Activated CD4-positive, alpha-beta T cell treated with anti-CD3 and anti-CD28 coated beads, Interleukin-2, amount 50 U/mL, for 4 hours (primary cell): ENCODE results near the gene ABCC6.
"Not testable (repeated sequence)": the region's sequence is repeated elsewhere in the genome, so short reads cannot be mapped to it uniquely, and the experiment has no call there.

ENCODE experiments used
- DNase-seq, 2 experiments: peaks; one replicate each; pipeline ENCODE4 v3.0.0-alpha.2; 2020

ABCC6 gene

DNA sequence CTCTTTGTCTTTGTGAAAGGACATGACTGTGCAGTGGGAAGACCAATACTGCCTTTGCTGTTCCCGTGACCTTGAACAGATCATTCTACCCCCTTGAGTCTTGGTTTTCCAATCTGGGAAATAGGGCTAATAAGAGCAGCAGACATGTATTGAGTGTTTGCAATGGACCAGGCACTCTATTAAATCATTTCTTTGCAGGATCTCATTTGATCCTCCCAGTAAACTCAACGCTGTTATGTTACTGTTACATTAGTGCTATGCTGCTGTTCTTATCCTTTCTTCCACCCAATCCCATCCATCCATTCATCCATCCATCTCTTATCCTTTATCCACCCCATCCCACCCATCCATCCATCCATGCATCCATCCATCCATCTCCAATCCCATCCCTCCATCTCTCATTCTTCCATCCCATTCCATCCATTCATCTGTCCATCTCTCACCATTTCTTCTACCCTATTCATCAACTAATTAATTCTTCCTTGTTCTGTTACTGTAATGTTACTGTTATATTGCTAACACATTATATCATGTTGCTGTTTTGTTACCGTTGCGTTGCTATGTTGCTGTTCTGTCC is 65.1 kb downstream of the ABCC6 start:
- DNase-seq = no peak

GRCh38 chr16:16157166-16157565 is 66.1 kb downstream of the ABCC6 start:
- DNase-seq = no peak

DNA sequence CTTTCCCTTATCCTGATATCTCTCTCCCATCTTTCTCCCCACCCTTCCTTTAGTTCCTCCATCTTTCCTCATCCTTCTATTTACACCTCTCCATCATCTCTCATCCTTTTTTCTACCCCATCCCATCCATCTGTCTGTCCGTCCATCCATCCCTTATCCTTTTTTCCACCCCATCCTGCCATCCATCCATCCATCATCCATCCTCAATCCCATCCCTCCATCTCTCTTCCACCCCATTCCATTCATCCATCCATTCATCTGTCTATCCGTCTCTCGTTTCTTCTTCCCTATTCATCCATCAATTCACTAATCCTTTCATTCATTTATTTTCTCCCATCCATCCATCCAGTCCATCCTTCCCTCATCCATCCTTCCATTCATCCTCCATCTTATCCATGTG is 68.1 kb downstream of the ABCC6 start:
- no peak for DNase-seq

- DNase-seq = no peak
Observed at GRCh38 chr16:16154281-16154951, 68.9 kb downstream of the ABCC6 start.

DNA sequence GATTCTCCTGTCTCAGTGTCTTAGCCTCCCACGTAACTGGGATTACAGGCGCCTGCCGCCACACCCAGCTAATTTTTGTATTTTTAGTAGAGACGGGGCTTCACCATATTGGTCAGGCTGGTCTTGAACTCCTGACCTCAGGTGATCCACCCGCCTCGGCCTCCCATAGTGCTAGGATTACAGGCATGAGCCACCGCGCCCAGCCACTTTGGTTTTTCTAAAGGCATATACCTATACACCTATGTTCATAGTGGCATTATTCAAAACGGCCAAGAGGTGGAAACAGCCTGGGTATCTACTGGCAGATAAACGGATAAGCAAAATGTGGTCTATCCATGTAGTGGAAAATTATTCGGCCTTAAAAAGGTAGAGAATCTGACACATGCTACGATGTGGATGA is 70.3 kb downstream of the ABCC6 start:
- DNase-seq = not testable (repeated sequence)

GRCh38 chr16:16151315-16151714 is 72.0 kb downstream of the ABCC6 start:
- DNase-seq = no peak

DNA sequence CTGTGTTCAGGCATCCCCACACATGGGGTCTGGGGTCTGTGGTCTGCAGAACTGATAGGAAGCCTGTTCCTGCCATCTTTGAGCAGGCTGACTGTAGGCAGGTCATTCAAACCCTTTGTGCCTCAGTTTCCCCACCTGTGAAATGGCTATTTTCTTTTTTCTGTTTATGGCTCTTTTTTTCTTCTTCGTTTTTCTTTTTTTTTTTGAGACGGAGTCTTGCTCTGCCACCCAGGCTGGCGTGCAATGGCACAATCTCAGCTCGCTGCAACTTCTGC is 72.5 kb downstream of the ABCC6 start:
- no peak for DNase-seq

DNA sequence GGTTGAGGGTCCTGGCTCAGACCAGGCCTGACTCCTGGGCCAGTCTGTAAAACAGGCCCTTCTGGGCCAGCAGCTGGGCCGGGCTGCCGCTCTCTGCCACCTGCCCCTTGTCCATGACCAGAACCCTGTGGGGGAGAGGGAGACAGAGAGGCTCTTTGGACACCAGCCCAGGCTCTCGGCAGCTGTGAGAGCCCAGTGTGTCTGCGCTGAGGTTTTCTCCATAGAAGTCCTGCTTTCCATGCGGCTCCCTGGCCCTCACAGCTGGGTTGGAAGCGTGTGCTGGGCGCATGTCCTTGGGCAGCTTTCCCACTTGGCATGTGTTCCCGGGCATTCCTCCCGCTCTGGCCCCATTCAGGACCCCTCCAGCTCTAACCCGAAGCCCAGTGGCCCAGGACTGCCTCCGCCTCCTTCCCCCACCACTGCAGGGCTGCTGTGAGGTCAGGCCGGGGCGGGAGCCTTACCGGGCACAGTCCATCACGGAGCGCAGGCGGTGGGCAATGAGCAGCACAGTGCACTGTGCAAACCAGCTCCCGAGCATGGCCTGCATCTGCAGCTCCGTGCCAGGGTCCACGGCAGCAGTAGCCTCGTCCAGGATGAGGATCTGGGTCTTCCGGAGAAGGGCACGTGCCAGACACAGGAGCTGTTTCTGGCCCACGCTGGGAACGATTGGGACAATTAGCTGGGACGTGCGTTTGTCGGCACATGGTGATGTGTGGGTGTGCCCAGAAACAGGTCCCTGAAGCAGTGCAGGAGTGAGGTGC is 73.0 kb downstream of the ABCC6 start:
- no peak for DNase-seq

DNA sequence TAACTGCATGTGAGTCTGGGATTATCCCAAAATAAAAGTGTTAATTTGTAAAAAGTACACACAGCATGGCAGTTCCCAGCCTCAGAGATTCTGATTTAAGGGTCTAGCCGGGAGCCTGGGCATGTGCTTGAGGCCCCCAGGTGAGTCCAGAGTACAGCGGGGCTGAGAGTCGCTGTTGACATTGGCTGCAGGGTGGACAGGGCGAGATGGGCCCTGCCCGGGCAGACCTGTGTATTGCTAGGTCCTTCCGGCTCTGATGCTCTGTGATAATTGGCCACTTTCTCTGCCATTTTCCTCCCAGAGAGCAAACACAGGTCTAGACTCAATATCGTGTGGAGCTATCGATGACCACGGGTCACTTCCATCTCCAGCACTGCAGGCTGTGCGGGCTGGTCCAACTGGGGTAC is 73.6 kb downstream of the ABCC6 start:
- DNase-seq = no peak

- DNase-seq = no peak
Observed at GRCh38 chr16:16148755-16149154, 74.5 kb downstream of the ABCC6 start.

- not testable (repeated sequence) for DNase-seq
Observed at GRCh38 chr16:16148000-16148599, 75.2 kb downstream of the ABCC6 start.

- no peak for DNase-seq
Observed at GRCh38 chr16:16147316-16147999, 75.8 kb downstream of the ABCC6 start.

GRCh38 chr16:16146380-16147315 is 76.6 kb downstream of the ABCC6 start:
- no peak for DNase-seq

DNA sequence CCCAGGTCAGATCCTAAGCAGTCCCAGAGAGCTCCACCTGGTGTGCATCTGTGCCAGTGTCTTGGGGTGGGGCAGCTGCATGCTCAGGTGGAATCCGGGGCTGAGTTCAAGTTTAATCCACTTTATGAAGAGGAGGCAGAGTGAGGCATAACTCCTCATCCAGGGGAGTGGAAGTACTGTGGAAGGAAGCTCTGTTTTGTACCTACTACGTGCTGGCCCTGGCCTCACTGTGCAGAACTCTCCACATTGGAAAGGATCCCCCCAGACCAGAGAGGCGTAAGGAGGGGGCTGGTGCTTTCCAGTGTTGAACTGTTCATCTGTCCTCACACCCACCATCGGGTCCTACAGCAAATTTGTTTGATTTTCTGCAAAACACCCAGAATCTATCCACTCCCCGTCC is 78.0 kb downstream of the ABCC6 start:
- DNase-seq = no peak

- no peak for DNase-seq
Observed at GRCh38 chr16:16144416-16144815, 78.9 kb downstream of the ABCC6 start.

DNA sequence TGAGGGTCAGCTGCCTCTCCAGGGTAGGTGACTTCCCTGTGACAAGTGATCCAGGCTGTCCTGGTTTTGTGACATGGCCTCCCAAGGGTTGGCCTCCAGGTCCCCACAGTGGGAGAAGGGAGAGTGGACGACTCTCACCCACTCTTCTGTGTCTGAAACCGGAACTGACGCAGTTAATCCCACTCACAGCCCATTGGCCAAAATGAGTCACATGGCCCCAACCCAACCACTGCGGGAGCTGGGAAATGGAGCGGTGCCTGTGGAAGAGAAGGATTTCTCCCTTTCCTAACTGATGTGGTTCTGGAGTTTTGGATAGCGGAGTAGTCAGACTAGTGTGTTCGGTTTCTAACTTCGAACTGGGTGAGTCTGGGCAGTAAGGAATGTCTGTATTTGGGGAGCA is 79.4 kb downstream of the ABCC6 start:
- DNase-seq = no peak

GRCh38 chr16:16143038-16143763 is 80.1 kb downstream of the ABCC6 start:
- DNase-seq = no peak

DNA sequence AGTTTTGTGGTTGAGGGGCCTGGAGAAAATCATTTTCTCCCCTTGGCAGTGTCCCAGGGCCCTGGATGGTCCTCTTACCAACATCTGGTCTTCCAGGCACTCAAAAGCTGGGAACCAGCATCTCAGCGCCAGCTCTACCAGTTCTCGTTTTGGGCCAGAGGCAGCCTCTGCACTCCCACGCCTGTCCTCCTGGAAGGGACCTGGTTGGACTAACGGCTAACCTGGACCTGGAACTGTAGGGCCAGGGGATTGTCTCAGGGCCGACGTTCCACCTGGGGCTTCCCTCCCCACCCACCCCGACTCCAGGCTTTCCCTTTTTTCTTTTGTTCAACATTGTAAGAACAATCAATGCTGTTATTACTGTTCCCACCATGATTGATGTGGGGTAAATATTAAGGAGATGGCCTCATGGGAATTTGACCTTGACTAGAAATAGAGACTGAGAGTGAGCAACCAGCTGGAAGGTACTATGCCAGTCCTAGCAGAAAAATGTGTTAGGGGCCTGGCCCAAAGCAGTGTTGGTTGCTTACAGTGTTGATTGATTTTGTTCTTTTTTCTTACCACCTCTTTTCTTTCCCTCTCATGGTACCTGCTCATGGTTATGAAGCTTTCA is 81.4 kb downstream of the ABCC6 start:
- DNase-seq = no peak

GRCh38 chr16:16141141-16141540 is 82.2 kb downstream of the ABCC6 start:
- DNase-seq = no peak

- no peak for DNase-seq
Observed at GRCh38 chr16:16140537-16140936, 82.8 kb downstream of the ABCC6 start.

- no peak for DNase-seq
Observed at GRCh38 chr16:16139806-16140205, 83.5 kb downstream of the ABCC6 start.
